IMR-90 (cell line): ENCODE measurements around the gene MTA3. TPM values are rescaled to one million over a fixed set of nuclear protein-coding genes. Genes with fewer than 3 reads are reported as not detected.

Source experiments
- ATAC-seq: fragments of 200-7000 bp; cut with Tn5 transposase; 2 replicates; pipeline ENCODE4 v1.9.1; 2020; ENCODE audit warnings: low read depth, mild to moderate bottlenecking, moderate library complexity
- BruUV-seq: library from RNA; stranded (reverse); fragments of 400-500 nt; replicated peaks from 2 replicates; lab custom pipeline; 2021; lab: Mats Ljungman, UMichigan
- CTCF ChIA-PET: fragments of 300-600 bp; formaldehyde crosslinking; extraction: SDS; loops from one replicate; lab custom pipeline; 2021; ENCODE audit warnings: antibody characterized with exemption; lab: Yijun Ruan, JAX
- POLR2A ChIA-PET: fragments of 300-600 bp; sonication (Branson Sonifier 250); formaldehyde crosslinking; loops from one replicate; lab custom pipeline; 2022; ENCODE audit warnings: antibody characterized with exemption; ENCODE audit not compliant: unreplicated experiment; lab: Charles Lee
- DNase-seq: peaks from one replicate; pipeline ENCODE4 v3.0.0; 2013
- H2AFZ ChIP-seq: replicated peaks from 2 replicates; pipeline ENCODE3; 2013; ENCODE audit warnings: low read length, mild to moderate bottlenecking; ENCODE audit not compliant: poor library complexity
- H2AK5ac ChIP-seq: 2 replicates; pipeline ENCODE4 v1.6.1; 2013; ENCODE audit warnings: low read depth, low read length, inconsistent platforms
- H2AK9ac ChIP-seq: replicated peaks from 2 replicates; pipeline ENCODE3; 2013; ENCODE audit warnings: mild to moderate bottlenecking, low read depth, low read length, moderate library complexity; ENCODE audit not compliant: poor library complexity
- H2BK120ac ChIP-seq: 2 replicates; pipeline ENCODE4 v1.6.1; 2013; ENCODE audit warnings: low read depth, low read length, inconsistent platforms
- H2BK15ac ChIP-seq: 3 replicates; pipeline ENCODE4 v1.6.1; 2013; ENCODE audit warnings: low read depth, low read length, inconsistent platforms
- H2BK20ac ChIP-seq: 2 replicates; pipeline ENCODE4 v1.6.1; 2013; ENCODE audit warnings: low read depth, mild to moderate bottlenecking, inconsistent platforms, low read length, moderate library complexity
- H2BK5ac ChIP-seq: 2 replicates; pipeline ENCODE4 v1.6.1; 2013; ENCODE audit warnings: mild to moderate bottlenecking, low read depth, low read length, inconsistent platforms; ENCODE audit not compliant: poor library complexity, severe bottlenecking
- H3K14ac ChIP-seq: replicated peaks from 2 replicates; pipeline ENCODE4 v1.6.1; 2013; ENCODE audit warnings: low read depth, low read length, inconsistent platforms
- H3K18ac ChIP-seq: 2 replicates; pipeline ENCODE4 v1.6.1; 2013; ENCODE audit warnings: low read depth, low read length, control low read depth
- H3K23ac ChIP-seq: 2 replicates; pipeline ENCODE4 v1.6.1; 2013; ENCODE audit warnings: low read depth, low read length, inconsistent platforms
- H3K27ac ChIP-seq: 2 replicates; pipeline ENCODE4 v1.5.1; 2013; ENCODE audit warnings: mild to moderate bottlenecking, control low read depth, low read length; ENCODE audit not compliant: insufficient read depth
- H3K27me3 ChIP-seq: 2 replicates; pipeline ENCODE4 v1.6.1; 2013; ENCODE audit warnings: low read length; ENCODE audit not compliant: control insufficient read depth, insufficient read depth
- H3K36me3 ChIP-seq: 2 replicates; pipeline ENCODE4 v1.6.1; 2013; ENCODE audit warnings: low read length, mixed read lengths; ENCODE audit not compliant: control insufficient read depth, insufficient read depth
- H3K4ac ChIP-seq: 2 replicates; pipeline ENCODE4 v1.6.1; 2013; ENCODE audit warnings: low read depth, low read length, inconsistent platforms
- H3K4me1 ChIP-seq: 2 replicates; pipeline ENCODE4 v1.6.1; 2013; ENCODE audit warnings: low read length, mixed read lengths; ENCODE audit not compliant: control insufficient read depth, insufficient read depth
- H3K4me2 ChIP-seq: 2 replicates; pipeline ENCODE4 v1.6.1; 2013; ENCODE audit warnings: low read depth, mild to moderate bottlenecking, control low read depth, low read length, moderate library complexity
- H3K4me3 ChIP-seq: 2 replicates; pipeline ENCODE4 v1.5.1; 2013; ENCODE audit warnings: low read depth, mild to moderate bottlenecking, control low read depth, low read length, moderate library complexity; ENCODE audit not compliant: insufficient read depth
- H3K56ac ChIP-seq: 2 replicates; pipeline ENCODE4 v1.6.1; 2013; ENCODE audit warnings: low read length, inconsistent platforms; ENCODE audit not compliant: insufficient read depth; ENCODE audit errors: extremely low read depth
- H3K79me1 ChIP-seq, 2 experiments: 2 replicates each; pipeline ENCODE4 v1.6.1; 2013; ENCODE audit warnings: low read length in 2 of 2, inconsistent platforms in 1 of 2, low read depth in 1 of 2
- H3K9ac ChIP-seq: 2 replicates; pipeline ENCODE4 v1.6.1; 2013; ENCODE audit warnings: low read depth, low read length, control low read depth
- H3K9me1 ChIP-seq: 2 replicates; pipeline ENCODE4 v1.6.1; 2013; ENCODE audit warnings: low read length, inconsistent platforms; ENCODE audit not compliant: insufficient read depth
- H3K9me3 ChIP-seq: 2 replicates; pipeline ENCODE4 v1.6.1; 2013; ENCODE audit warnings: low read length; ENCODE audit not compliant: control insufficient read depth, insufficient read depth
- H4K20me1 ChIP-seq: 2 replicates; pipeline ENCODE4 v1.6.1; 2013; ENCODE audit warnings: low read length, inconsistent platforms; ENCODE audit not compliant: insufficient read depth
- H4K5ac ChIP-seq: 2 replicates; pipeline ENCODE4 v1.6.1; 2013; ENCODE audit warnings: mild to moderate bottlenecking, low read depth, low read length, control low read depth
- H4K8ac ChIP-seq, 2 experiments: 2 replicates each; pipeline ENCODE4 v1.6.1; 2013; ENCODE audit warnings: low read depth in 2 of 2, low read length in 2 of 2, control low read depth in 1 of 2, inconsistent platforms in 1 of 2
- H4K91ac ChIP-seq: 2 replicates; pipeline ENCODE4 v1.6.1; 2013; ENCODE audit warnings: low read depth, low read length, inconsistent platforms; ENCODE audit not compliant: insufficient read depth
- BHLHE40 ChIP-seq: fragments of 150-350 bp; IDR thresholded peaks from 2 replicates; pipeline ENCODE4 v1.6.1; 2016; ENCODE audit warnings: mild to moderate bottlenecking, low read depth, low read length
- ELK1 ChIP-seq: fragments of 150-350 bp; IDR thresholded peaks from 2 replicates; pipeline ENCODE4 v1.6.1; 2016; ENCODE audit warnings: low read depth, mild to moderate bottlenecking, low read length, moderate library complexity, borderline replicate concordance
- FOS ChIP-seq: fragments of 150-350 bp; IDR thresholded peaks from 2 replicates; pipeline ENCODE4 v1.6.1; 2016; ENCODE audit warnings: low read depth, low read length
- MAZ ChIP-seq: IDR thresholded peaks from 2 replicates; pipeline ENCODE4 v1.6.1; 2012; ENCODE audit warnings: low read depth, mild to moderate bottlenecking, low read length, improper control_type of control experiment, moderate library complexity, borderline replicate concordance
- MXI1 ChIP-seq: IDR thresholded peaks from 2 replicates; pipeline ENCODE4 v1.6.1; 2012; ENCODE audit warnings: low read depth, mild to moderate bottlenecking, low read length, moderate library complexity, borderline replicate concordance
- POLR2A ChIP-seq: IDR thresholded peaks from 2 replicates; pipeline ENCODE4 v1.6.1; 2012; ENCODE audit warnings: mild to moderate bottlenecking, low read depth, low read length
- RAD21 ChIP-seq: IDR thresholded peaks from 2 replicates; pipeline ENCODE4 v1.6.1; 2012; ENCODE audit warnings: low read length, improper control_type of control experiment
- RCOR1 ChIP-seq: IDR thresholded peaks from 2 replicates; pipeline ENCODE4 v1.6.1; 2012; ENCODE audit warnings: mild to moderate bottlenecking, low read length, improper control_type of control experiment; ENCODE audit not compliant: insufficient replicate concordance
- RFX5 ChIP-seq: IDR thresholded peaks from 2 replicates; pipeline ENCODE4 v1.8.0; 2012; ENCODE audit warnings: low read depth, mild to moderate bottlenecking, low read length, moderate library complexity
- SMC3 ChIP-seq: fragments of 150-350 bp; IDR thresholded peaks from 2 replicates; pipeline ENCODE4 v1.6.1; 2016; ENCODE audit warnings: low read depth, mild to moderate bottlenecking, antibody characterized with exemption, low read length, moderate library complexity
- USF2 ChIP-seq: fragments of 150-350 bp; IDR thresholded peaks from 2 replicates; pipeline ENCODE4 v1.6.1; 2017; ENCODE audit warnings: mild to moderate bottlenecking, antibody characterized with exemption, low read length, low read depth
- WGBS, 2 experiments: methylation state at CpG; one replicate each; pipeline versions ENCODE4 v1.1.5 to v1.1.7; 2013; ENCODE audit warnings: missing lambda C conversion rate in 2 of 2; ENCODE audit not compliant: insufficient read length in 1 of 2; ENCODE audit errors: extremely low coverage in 2 of 2; 5-methylcytosine and 5-hydroxymethylcytosine counted together
- dilution Hi-C: fragments of 300-500 bp; cut with HindIII; formaldehyde crosslinking; loops from one replicate; pipeline ENCODE4 v1.14.3; 2018; ENCODE audit warnings: low sequenced_read_pairs; ENCODE audit not compliant: unreplicated experiment
- in situ Hi-C: fragments of 300-500 bp; cut with MboI; formaldehyde crosslinking; loops from 3 replicates; pipeline ENCODE4 v1.14.3; 2019; ENCODE audit warnings: low sequenced_read_pairs, inconsistent platforms, mixed read lengths
- intact Hi-C: fragments of 100-400 bp; cut with micrococcal nuclease; formaldehyde crosslinking; loops from 2 replicates; pipeline ENCODE4 v1.10.0; 2022
- polyA plus RNA-seq, 3 experiments: library from polyadenylated mRNA; depleted of rRNA; stranded (reverse); fragments of >200 nt; gene quantifications; 2 replicates each; pipeline ENCODE4 v1.2.3, GENCODE V29; 2012; ENCODE audit warnings: low replicate concordance in 1 of 3
- total RNA-seq: library from RNA; depleted of rRNA; stranded (reverse); fragments of >200 nt; gene quantifications from 2 replicates; pipeline ENCODE4 v1.2.3, GENCODE V29; 2012

The MTA3 gene
- total and polyA plus RNA-seq, 2 of the 4 experiments (the other 2 are of a cell fraction), result 31.9 to 34.3 TPM

GRCh38 chr2:42784204-42784880, 215.9 kb downstream of the MTA3 start:
- H3K9me3 ChIP-seq, result no peaks in the 10 kb centered on the region; the same call in 1 of the 2 replicates
- H3K23ac ChIP-seq, result no peak overlapping the region
- H3K4me1 ChIP-seq, result no peaks in the 10 kb centered on the region; the same call in 1 of the 2 replicates
- no TSS peak for BruUV-seq
- H3K36me3 ChIP-seq, result no peaks in the 10 kb centered on the region
- ChIA-PET CTCF (interaction anchor here (0.8 to 1.2 kb wide), 2 partner anchors 12 to 107 kb away, joined by 3 read pairs; no protein-coding TSS in a partner anchor), POLR2A (no interaction called here)
- no peak overlapping the region for H2AK5ac ChIP-seq
- no peak overlapping the region for H2BK20ac ChIP-seq
- no peak overlapping the region for H2AFZ ChIP-seq
- H3K18ac ChIP-seq, result no peak overlapping the region
- no peak overlapping the region for H2BK15ac ChIP-seq
- ATAC-seq, result no peak
- H3K4me3 ChIP-seq, result no peak overlapping the region
- peaks cover 27% of the 10 kb centered on the region for H3K27me3 ChIP-seq
- no peak overlapping the region for H3K9ac ChIP-seq
- H4K5ac ChIP-seq, result no peak overlapping the region
- dilution Hi-C loops (no loop called here), in situ Hi-C loops (no loop called here), intact Hi-C loops (no loop called here)
- TF ChIP-seq SMC3 (no peak), RFX5 (no peak), RAD21 (no peak), POLR2A (no peak), MAZ (no peak), ELK1 (no peak), MXI1 (no peak), FOS (no peak), BHLHE40 (no peak), USF2 (no peak), RCOR1 (no peak)
- no peak overlapping the region for H3K4me2 ChIP-seq
- H4K8ac ChIP-seq, result no peak overlapping the region
- DNase-seq, result no peak
- H3K4ac ChIP-seq, result no peak overlapping the region
- no peak overlapping the region for H2BK5ac ChIP-seq
- no peaks in the 10 kb centered on the region for H3K9me1 ChIP-seq
- H3K14ac ChIP-seq, result no peak overlapping the region
- H3K56ac ChIP-seq, result no peak overlapping the region
- no peaks in the 10 kb centered on the region for H3K79me1 ChIP-seq
- H2AK9ac ChIP-seq, result no peak overlapping the region
- no CpG with 5 or more reads among the region's 7 CpGs for WGBS, 2 experiments
- H4K91ac ChIP-seq, result no peak overlapping the region
- no peak overlapping the region for H3K27ac ChIP-seq
- no peak overlapping the region for H2BK120ac ChIP-seq
- H4K20me1 ChIP-seq, result no peaks in the 10 kb centered on the region
